Parathyroid adenoma (tissue), 2 donors: ENCODE results near the gene SYNPO2.

Source experiments
- H2AFZ ChIP-seq: fragments of 300-600 bp; sonication (generic); one replicate; pipeline ENCODE4 v1.7.0; 2017; ENCODE audit warnings: antibody characterized with exemption, mild to moderate bottlenecking
- H3K27ac ChIP-seq: fragments of 300-600 bp; sonication (generic); one replicate; pipeline ENCODE4 v1.7.0; 2017
- H3K27me3 ChIP-seq: fragments of 300-600 bp; sonication (generic); one replicate; pipeline ENCODE4 v1.7.0; 2017; ENCODE audit warnings: low read length; ENCODE audit not compliant: control insufficient read depth, insufficient read depth
- H3K36me3 ChIP-seq: fragments of 300-600 bp; sonication (generic); one replicate; pipeline ENCODE4 v1.7.0; 2017; ENCODE audit warnings: low read length; ENCODE audit not compliant: control insufficient read depth, insufficient read depth
- H3K4me1 ChIP-seq: fragments of 300-600 bp; sonication (generic); one replicate; pipeline ENCODE4 v1.7.0; 2017; ENCODE audit warnings: control low read depth
- H3K4me2 ChIP-seq: fragments of 300-600 bp; sonication (generic); one replicate; pipeline ENCODE4 v1.7.0; 2017; ENCODE audit warnings: low read length
- H3K4me3 ChIP-seq: fragments of 300-600 bp; sonication (generic); one replicate; pipeline ENCODE4 v1.7.0; 2017; ENCODE audit warnings: low read depth, low read length
- H3K79me2 ChIP-seq: fragments of 300-600 bp; sonication (generic); one replicate; pipeline ENCODE4 v1.7.0; 2017; ENCODE audit warnings: control low read depth
- H3K9ac ChIP-seq: fragments of 300-600 bp; sonication (generic); one replicate; pipeline ENCODE4 v1.7.0; 2017; ENCODE audit warnings: mild to moderate bottlenecking
- H3K9me3 ChIP-seq: fragments of 300-600 bp; sonication (generic); one replicate; pipeline ENCODE4 v1.7.0; 2017; ENCODE audit warnings: low read length; ENCODE audit not compliant: control insufficient read depth
- CTCF ChIP-seq: fragments of 300-600 bp; sonication (generic); IDR thresholded peaks from one replicate; pipeline ENCODE4 v1.7.0; 2017; ENCODE audit warnings: antibody characterized with exemption, mild to moderate bottlenecking
- donor health status: primary hyperparathyroidism.

The SYNPO2 gene

GRCh38 chr4:119087121-119087520 lies 198.5 kb downstream of the SYNPO2 start:
- H3K79me2 ChIP-seq, result no peaks in the 10 kb centered on the region
- H2AFZ ChIP-seq, result no peak overlapping the region
- no peak overlapping the region for H3K4me3 ChIP-seq
- no peaks in the 10 kb centered on the region for H3K27me3 ChIP-seq
- TF ChIP-seq CTCF, result no peak
- H3K27ac ChIP-seq, result no peak overlapping the region
- no peak overlapping the region for H3K9ac ChIP-seq
- H3K4me1 ChIP-seq, result no peaks in the 10 kb centered on the region
- no peaks in the 10 kb centered on the region for H3K9me3 ChIP-seq
- no peak overlapping the region for H3K4me2 ChIP-seq
- no peaks in the 10 kb centered on the region for H3K36me3 ChIP-seq

GRCh38 chr4:119087656-119088055 lies 199.0 kb downstream of the SYNPO2 start:
- no peak for TF ChIP-seq CTCF
- H3K4me3 ChIP-seq, result no peak overlapping the region
- H3K27ac ChIP-seq, result no peak overlapping the region
- H3K9me3 ChIP-seq, result no peaks in the 10 kb centered on the region
- no peaks in the 10 kb centered on the region for H3K79me2 ChIP-seq
- no peaks in the 10 kb centered on the region for H3K4me1 ChIP-seq
- H2AFZ ChIP-seq, result no peak overlapping the region
- H3K27me3 ChIP-seq, result no peaks in the 10 kb centered on the region
- no peaks in the 10 kb centered on the region for H3K36me3 ChIP-seq
- no peak overlapping the region for H3K9ac ChIP-seq
- no peak overlapping the region for H3K4me2 ChIP-seq

- TF ChIP-seq CTCF, result no peak
- no peak overlapping the region for H3K4me3 ChIP-seq
- H3K27me3 ChIP-seq, result no peaks in the 10 kb centered on the region
- H2AFZ ChIP-seq, result no peak overlapping the region
- no peaks in the 10 kb centered on the region for H3K4me1 ChIP-seq
- no peak overlapping the region for H3K4me2 ChIP-seq
- H3K9ac ChIP-seq, result no peak overlapping the region
- no peaks in the 10 kb centered on the region for H3K9me3 ChIP-seq
- H3K27ac ChIP-seq, result no peak overlapping the region
- no peaks in the 10 kb centered on the region for H3K36me3 ChIP-seq
- H3K79me2 ChIP-seq, result no peaks in the 10 kb centered on the region
Measured at GRCh38 chr4:119093042-119093827, 204.6 kb downstream of the SYNPO2 start.

- no peak overlapping the region for H2AFZ ChIP-seq
- H3K9me3 ChIP-seq, result no peaks in the 10 kb centered on the region
- H3K79me2 ChIP-seq, result no peaks in the 10 kb centered on the region
- no peaks in the 10 kb centered on the region for H3K27me3 ChIP-seq
- no peak overlapping the region for H3K4me3 ChIP-seq
- no peaks in the 10 kb centered on the region for H3K36me3 ChIP-seq
- no peak overlapping the region for H3K4me2 ChIP-seq
- H3K27ac ChIP-seq, result no peak overlapping the region
- no peak for TF ChIP-seq CTCF
- H3K4me1 ChIP-seq, result no peaks in the 10 kb centered on the region
- H3K9ac ChIP-seq, result no peak overlapping the region
Measured at GRCh38 chr4:119097282-119097900, 208.7 kb downstream of the SYNPO2 start.
